Neuronal stem cell (in vitro differentiated cells): ENCODE data around the gene PGLYRP3.
A peak's percentile ranks its signal among the peaks of the same experiment; 100 is the strongest.

Experiments used
- DNase-seq: peaks from one replicate; pipeline ENCODE4 v3.0.0-alpha.2; 2013; ENCODE audit warnings: low spot score
- H2AFZ ChIP-seq: one replicate; pipeline ENCODE4 v1.6.1; 2013; ENCODE audit warnings: mild to moderate bottlenecking, low read length, inconsistent platforms
- H2AK5ac ChIP-seq: 2 replicates; pipeline ENCODE4 v1.6.1; 2013; ENCODE audit warnings: low read depth, mild to moderate bottlenecking, inconsistent platforms, low read length, moderate library complexity, mixed read lengths
- H2BK120ac ChIP-seq: 2 replicates; pipeline ENCODE4 v1.6.1; 2013; ENCODE audit warnings: low read depth, mild to moderate bottlenecking, inconsistent platforms, low read length, moderate library complexity, mixed read lengths
- H2BK12ac ChIP-seq: one replicate; pipeline ENCODE4 v1.6.1; 2013; ENCODE audit warnings: low read length, inconsistent platforms
- H2BK15ac ChIP-seq: 2 replicates; pipeline ENCODE4 v1.6.1; 2013; ENCODE audit warnings: mild to moderate bottlenecking, low read length, inconsistent platforms, mixed read lengths
- H2BK5ac ChIP-seq: one replicate; pipeline ENCODE4 v1.6.1; 2013; ENCODE audit warnings: inconsistent platforms, mild to moderate bottlenecking, low read length, moderate library complexity
- H3K14ac ChIP-seq: one replicate; pipeline ENCODE4 v1.6.1; 2013; ENCODE audit warnings: low read length, inconsistent platforms
- H3K18ac ChIP-seq: 2 replicates; pipeline ENCODE4 v1.6.1; 2013; ENCODE audit warnings: low read length, inconsistent platforms
- H3K23ac ChIP-seq: 2 replicates; pipeline ENCODE4 v1.6.1; 2013; ENCODE audit warnings: low read depth, mild to moderate bottlenecking, mixed read lengths, low read length, inconsistent platforms; ENCODE audit not compliant: poor library complexity
- H3K27ac ChIP-seq: replicated peaks from 3 replicates; pipeline ENCODE4 v1.5.1; 2013; ENCODE audit warnings: low read length, inconsistent platforms
- H3K27me3 ChIP-seq, 3 experiments: 2 replicates each; pipeline ENCODE4 v1.6.1; 2013; ENCODE audit warnings: low read length in 3 of 3, mild to moderate bottlenecking in 2 of 3, inconsistent platforms in 1 of 3, low read depth in 1 of 3, mixed read lengths in 1 of 3, moderate library complexity in 1 of 3; ENCODE audit not compliant: control insufficient read depth in 3 of 3, insufficient read depth in 3 of 3
- H3K36me3 ChIP-seq, 2 donors: replicated peaks in 1 of 2; 2 replicates each; pipeline ENCODE4 v1.6.1; 2013; ENCODE audit warnings: low read length in 2 of 2; ENCODE audit not compliant: control insufficient read depth in 2 of 2, insufficient read depth in 2 of 2
- H3K4ac ChIP-seq: 2 replicates; pipeline ENCODE4 v1.6.1; 2013; ENCODE audit warnings: inconsistent platforms, mild to moderate bottlenecking, low read length, moderate library complexity
- H3K4me1 ChIP-seq, 2 donors: 1 replicate in 1 of 2; 2 replicates in 1 of 2; pipeline ENCODE4 v1.6.1; 2013; ENCODE audit warnings: low read length in 2 of 2, low read depth in 1 of 2; ENCODE audit not compliant: control insufficient read depth in 2 of 2, insufficient read depth in 1 of 2
- H3K4me2 ChIP-seq: one replicate; pipeline ENCODE4 v1.6.1; 2013; ENCODE audit warnings: mild to moderate bottlenecking, low read length, inconsistent platforms; ENCODE audit not compliant: insufficient read depth, poor library complexity, severe bottlenecking
- H3K4me3 ChIP-seq, 2 donors: 2 replicates each; pipeline ENCODE4 v1.5.1; 2013; ENCODE audit warnings: low read length in 2 of 2, mild to moderate bottlenecking in 2 of 2, inconsistent platforms in 1 of 2, moderate library complexity in 1 of 2
- H3K79me1 ChIP-seq: one replicate; pipeline ENCODE4 v1.6.1; 2013; ENCODE audit warnings: low read depth, mild to moderate bottlenecking, inconsistent platforms, low read length, moderate library complexity
- H3K9ac ChIP-seq: one replicate; pipeline ENCODE4 v1.6.1; 2013; ENCODE audit warnings: mild to moderate bottlenecking, low read depth, low read length, inconsistent platforms; ENCODE audit not compliant: poor library complexity
- H3K9me3 ChIP-seq, 2 donors: replicated peaks in 1 of 2; 2 replicates each; pipeline versions ENCODE3 to v1.6.1; 2013; ENCODE audit warnings: low read length in 2 of 2, mild to moderate bottlenecking in 2 of 2, inconsistent platforms in 1 of 2, low read depth in 1 of 2, mixed read lengths in 1 of 2, moderate library complexity in 1 of 2; ENCODE audit not compliant: control insufficient read depth in 2 of 2, insufficient read depth in 1 of 2
- H4K8ac ChIP-seq: one replicate; pipeline ENCODE4 v1.6.1; 2013; ENCODE audit warnings: low read depth, mild to moderate bottlenecking, inconsistent platforms, low read length, moderate library complexity
- H4K91ac ChIP-seq: one replicate; pipeline ENCODE4 v1.6.1; 2013; ENCODE audit warnings: low read length, low read depth, mild to moderate bottlenecking, inconsistent platforms; ENCODE audit not compliant: poor library complexity
- WGBS, 2 donors: extraction: QIAGEN DNeasy Blood & Tissue Kit; methylation state at CpG; one replicate each; pipeline ENCODE4 v1.1.7; 2013; ENCODE audit warnings: missing lambda C conversion rate in 2 of 2, mixed read lengths in 1 of 2; ENCODE audit not compliant: insufficient read length in 2 of 2, insufficient replicate concordance in 1 of 2; ENCODE audit errors: extremely low coverage in 2 of 2; 5-methylcytosine and 5-hydroxymethylcytosine counted together

Gene PGLYRP3

GRCh38 chr1:153344718-153345025 lies 31.9 kb upstream of the PGLYRP3 start:
- Histone ChIP-seq H3K9me3 (no peaks in the 10 kb centered on the region), H3K4me3 (no peak overlapping the region), H2BK5ac (no peak overlapping the region), H3K4me2 (no peak overlapping the region), H3K4me1 (peaks cover 0 to 2% of the 10 kb centered on the region in 2 donors), H3K18ac (no peak overlapping the region), H2BK120ac (no peak overlapping the region), H2AFZ (no peak overlapping the region), H2BK15ac (no peak overlapping the region), H3K23ac (peak overlapping the region; percentile 25), H3K4ac (no peak overlapping the region), H2BK12ac (no peak overlapping the region), H3K27me3 (peaks cover 0 to 5% (median 0%) of the 10 kb centered on the region in 3 experiments), H3K36me3 (no peaks in the 10 kb centered on the region), H3K14ac (no peak overlapping the region), H4K8ac (no peak overlapping the region), H2AK5ac (no peak overlapping the region), H4K91ac (no peak overlapping the region), H3K79me1 (no peaks in the 10 kb centered on the region), H3K9ac (no peak overlapping the region), H3K27ac (no peak overlapping the region)
- DNase-seq: no peak
- no CpG with 5 or more reads among the region's 3 CpGs for WGBS, 2 donors

DNA sequence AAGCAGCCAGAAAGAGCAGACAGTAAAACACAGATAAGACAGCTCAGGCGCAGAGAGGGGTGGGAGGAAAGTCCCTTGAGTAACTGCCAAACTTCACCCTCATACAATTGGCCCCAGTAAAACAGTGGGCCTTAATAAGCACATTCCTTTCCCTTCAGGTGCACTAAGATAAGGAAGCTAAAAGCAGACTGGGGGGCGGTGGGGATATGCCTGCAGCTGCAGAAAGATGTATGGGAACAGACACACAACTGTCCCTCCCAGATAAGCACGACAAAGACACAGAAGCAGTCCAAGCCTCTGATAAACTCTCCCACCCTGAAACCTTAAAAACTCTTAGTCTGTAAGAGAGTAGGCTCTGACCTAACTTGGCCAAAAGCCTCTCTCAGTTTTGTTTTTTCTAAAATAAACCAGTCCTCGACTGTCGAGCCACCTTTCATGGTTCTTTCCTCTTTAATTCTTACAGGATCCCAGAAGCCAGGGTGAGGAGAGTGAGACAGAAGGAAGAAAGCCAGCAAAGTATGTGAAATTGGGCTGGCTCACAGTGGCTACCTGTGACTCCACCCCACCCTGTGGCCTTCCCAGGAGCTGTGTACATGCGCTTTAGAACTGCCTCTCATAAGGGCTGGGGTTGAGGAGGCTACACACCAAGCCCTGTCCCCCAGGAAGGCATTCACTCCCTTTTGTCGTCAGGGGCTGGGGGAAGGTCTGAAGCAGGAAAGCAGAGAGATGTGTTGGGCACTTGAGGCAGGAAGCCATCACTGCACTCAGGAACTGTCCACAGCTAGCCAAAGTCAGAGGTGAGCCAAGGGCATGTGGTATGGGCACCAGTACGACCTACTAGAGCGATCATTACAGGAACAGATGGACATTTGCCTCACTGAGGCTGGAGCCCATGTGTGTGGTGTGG lies 31.3 kb upstream of the PGLYRP3 start:
- DNase-seq: no peak
- H3K4me1 ChIP-seq: peaks cover 0 to 2% of the 10 kb centered on the region in 2 donors
- H2BK15ac ChIP-seq: no peak overlapping the region

GRCh38 chr1:153343040-153343681 lies 30.4 kb upstream of the PGLYRP3 start:
- no peak overlapping the region for H3K4me2 ChIP-seq
- H3K23ac ChIP-seq: no peak overlapping the region
- H4K91ac ChIP-seq: no peak overlapping the region
- H3K36me3 ChIP-seq: no peaks in the 10 kb centered on the region
- peaks cover 0 to 8% (median 0%) of the 10 kb centered on the region in 3 experiments for H3K27me3 ChIP-seq
- no peak overlapping the region for H3K27ac ChIP-seq
- H3K79me1 ChIP-seq: no peaks in the 10 kb centered on the region
- no peak overlapping the region for H2AK5ac ChIP-seq
- no peak overlapping the region for H3K4me3 ChIP-seq
- no peak overlapping the region for H2BK15ac ChIP-seq
- H4K8ac ChIP-seq: no peak overlapping the region
- no peaks in the 10 kb centered on the region for H3K9me3 ChIP-seq
- H2BK5ac ChIP-seq: no peak overlapping the region
- H2BK120ac ChIP-seq: no peak overlapping the region
- H3K14ac ChIP-seq: no peak overlapping the region
- H2BK12ac ChIP-seq: no peak overlapping the region
- no peak overlapping the region for H3K4ac ChIP-seq
- peaks cover 0 to 2% of the 10 kb centered on the region in 2 donors for H3K4me1 ChIP-seq
- no peak overlapping the region for H3K18ac ChIP-seq
- WGBS, 2 donors: no CpG with 5 or more reads among the region's 5 CpGs
- no peak overlapping the region for H2AFZ ChIP-seq
- no peak overlapping the region for H3K9ac ChIP-seq
- DNase-seq: no peak

More for the DNA sequence above, 31.3 kb upstream of the PGLYRP3 start:
- Histone ChIP-seq H3K27ac (no peak overlapping the region), H3K14ac (no peak overlapping the region), H2AFZ (no peak overlapping the region), H2BK12ac (no peak overlapping the region), H2BK5ac (no peak overlapping the region), H2AK5ac (no peak overlapping the region), H3K79me1 (no peaks in the 10 kb centered on the region), H3K4me3 (peak overlapping the region in 1 of 2 donors; percentile 19), H3K9ac (no peak overlapping the region), H3K18ac (peak overlapping the region; percentile 18), H3K27me3 (peaks cover 0 to 8% (median 0%) of the 10 kb centered on the region in 3 experiments), H4K91ac (no peak overlapping the region), H3K9me3 (no peaks in the 10 kb centered on the region), H4K8ac (no peak overlapping the region), H3K23ac (peak overlapping the region; percentile 25), H3K4ac (no peak overlapping the region), H3K4me2 (no peak overlapping the region), H2BK120ac (no peak overlapping the region), H3K36me3 (no peaks in the 10 kb centered on the region)
- no CpG with 5 or more reads among the region's 9 CpGs for WGBS, 2 donors

DNA sequence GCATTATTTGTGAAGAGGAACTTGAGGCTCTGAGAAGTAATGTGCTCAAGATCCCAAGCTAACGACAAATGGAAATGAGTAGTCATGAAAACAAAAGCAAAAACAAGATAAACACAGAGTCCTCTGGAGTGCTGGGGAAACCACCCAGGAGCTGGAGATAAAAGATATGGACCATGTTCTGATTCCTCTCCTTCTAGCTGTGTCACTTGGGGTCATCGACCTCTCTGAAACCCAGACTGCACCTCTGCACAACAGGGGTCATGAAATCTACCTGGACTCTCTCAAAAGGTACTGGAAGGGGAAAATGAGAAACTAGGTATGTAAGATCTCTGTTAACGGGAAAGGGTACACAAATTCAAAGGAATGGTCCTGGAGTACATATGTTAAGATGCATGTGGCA lies 29.4 kb upstream of the PGLYRP3 start:
- Histone ChIP-seq H2BK120ac (no peak overlapping the region), H2BK15ac (no peak overlapping the region), H2BK12ac (no peak overlapping the region), H3K14ac (no peak overlapping the region), H3K4me2 (no peak overlapping the region), H3K36me3 (no peaks in the 10 kb centered on the region), H2BK5ac (no peak overlapping the region), H4K8ac (no peak overlapping the region), H3K18ac (no peak overlapping the region), H3K23ac (no peak overlapping the region), H3K4me1 (peaks cover 0 to 2% of the 10 kb centered on the region in 2 donors), H3K9ac (no peak overlapping the region), H4K91ac (no peak overlapping the region), H3K27me3 (peaks cover 0 to 8% (median 0%) of the 10 kb centered on the region in 3 experiments), H2AK5ac (no peak overlapping the region), H3K27ac (no peak overlapping the region), H3K4ac (no peak overlapping the region), H2AFZ (no peak overlapping the region), H3K4me3 (no peak overlapping the region), H3K9me3 (no peaks in the 10 kb centered on the region), H3K79me1 (no peaks in the 10 kb centered on the region)
- no CpG with 5 or more reads among the region's 3 CpGs for WGBS, 2 donors
- no peak for DNase-seq
